Measurements from ENCODE around the gene FAM174B.

GRCh38 chr15:92571824-92572223, 83.8 kb downstream of the FAM174B start:
- TF ChIP-seq POLR2AphosphoS5 (IDR thresholded peaks at IDR 0.05; ENCODE audit: low read depth) (no peak), REST (IDR thresholded peaks at IDR 0.05; ENCODE audit: insufficient replicate concordance, low read depth) (no peak), CTCF (IDR thresholded peaks at IDR 0.05; ENCODE audit: insufficient read depth, low read length) (no peak)

Data from HL-60 (cell line).